H1 (cell line): ENCODE measurements around the gene ZNF500. TPM values are rescaled to one million over a fixed set of nuclear protein-coding genes. Genes with fewer than 3 reads are reported as not detected.

Experiments used
- CTCF ChIA-PET: fragments of 300-600 bp; sonication (Branson Sonifier 250); formaldehyde crosslinking; loops from one replicate; lab custom pipeline; 2021; ENCODE audit not compliant: partially characterized antibody; lab: Charles Lee
- POLR2A ChIA-PET: fragments of 300-600 bp; sonication (Branson Sonifier 250); formaldehyde crosslinking; loops from one replicate; lab custom pipeline; 2021; ENCODE audit warnings: inconsistent platforms; ENCODE audit not compliant: partially characterized antibody; lab: Charles Lee
- DNase-seq, 2 experiments: peaks; one replicate each; pipeline versions ENCODE4 v3.0.0 to v3.0.0-alpha.2; 2010 to 2022; ENCODE audit warnings: low spot score in 2 of 2, low read depth in 1 of 2, mixed read lengths in 1 of 2
- FAIRE-seq: peaks from 2 replicates; lab custom pipeline; 2011; peaks lifted over from hg19 to GRCh38; lab: Jason Lieb, UNC
- H2AFZ ChIP-seq: 2 replicates; pipeline ENCODE4 v1.8.1; 2012; ENCODE audit warnings: low read length, inconsistent platforms
- H2AK5ac ChIP-seq: 2 replicates; pipeline ENCODE4 v1.6.1; 2013; ENCODE audit warnings: low read depth, low read length
- H2BK120ac ChIP-seq: replicated peaks from 2 replicates; pipeline ENCODE3; 2013; ENCODE audit warnings: low read depth, low read length, inconsistent platforms
- H2BK12ac ChIP-seq: 2 replicates; pipeline ENCODE4 v1.6.1; 2013; ENCODE audit warnings: low read depth, low read length
- H2BK15ac ChIP-seq: 2 replicates; pipeline ENCODE4 v1.6.1; 2013; ENCODE audit warnings: low read length
- H2BK20ac ChIP-seq: 2 replicates; pipeline ENCODE4 v1.6.1; 2013; ENCODE audit warnings: low read length
- H2BK5ac ChIP-seq: 2 replicates; pipeline ENCODE4 v1.6.1; 2013; ENCODE audit warnings: low read depth, low read length
- H3K14ac ChIP-seq: 2 replicates; pipeline ENCODE4 v1.6.1; 2013; ENCODE audit warnings: inconsistent platforms; ENCODE audit not compliant: insufficient read length
- H3K18ac ChIP-seq: 2 replicates; pipeline ENCODE4 v1.6.1; 2013; ENCODE audit warnings: low read length; ENCODE audit errors: extremely low read depth
- H3K23ac ChIP-seq: 2 replicates; pipeline ENCODE4 v1.6.1; 2013; ENCODE audit warnings: inconsistent platforms; ENCODE audit not compliant: insufficient read length
- H3K23me2 ChIP-seq: 2 replicates; pipeline ENCODE4 v1.6.1; 2013; ENCODE audit warnings: low read depth, low read length
- H3K27ac ChIP-seq: 2 replicates; pipeline ENCODE4 v1.6.1; 2011; ENCODE audit warnings: low read depth, low read length, inconsistent platforms
- H3K27me3 ChIP-seq, 4 experiments: replicated peaks in 1 of 4; 1 replicate in 1 of 4; 2 replicates in 3 of 4; pipeline versions ENCODE4 v1.6.1 to v1.8.1; 2011 to 2013; ENCODE audit warnings: low read length in 3 of 4, mild to moderate bottlenecking in 3 of 4, inconsistent platforms in 2 of 4, mixed read lengths in 2 of 4, moderate library complexity in 1 of 4; ENCODE audit not compliant: control insufficient read depth in 3 of 4, insufficient read depth in 3 of 4; ENCODE audit errors: extremely low read depth in 1 of 4
- H3K36me3 ChIP-seq, 4 experiments: 2 replicates each; pipeline versions ENCODE4 v1.6.1 to v1.8.1; 2011 to 2013; ENCODE audit warnings: mild to moderate bottlenecking in 4 of 4, low read length in 3 of 4, moderate library complexity in 2 of 4, control low read depth in 1 of 4, inconsistent platforms in 1 of 4; ENCODE audit not compliant: insufficient read depth in 4 of 4, control insufficient read depth in 2 of 4
- H3K4ac ChIP-seq: replicated peaks from 2 replicates; pipeline ENCODE3; 2013; ENCODE audit warnings: low read length, low read depth, mixed read lengths, inconsistent platforms; ENCODE audit not compliant: insufficient read length
- H3K4me1 ChIP-seq, 4 experiments: replicated peaks in 1 of 4; 1 replicate in 1 of 4; 2 replicates in 3 of 4; pipeline versions ENCODE4 v1.6.1 to v1.8.1; 2011 to 2013; ENCODE audit warnings: low read length in 3 of 4, inconsistent platforms in 2 of 4, mixed read lengths in 1 of 4; ENCODE audit not compliant: insufficient read depth in 4 of 4, control insufficient read depth in 3 of 4
- H3K4me2 ChIP-seq, 2 experiments: 2 replicates each; pipeline versions ENCODE4 v1.6.1 to v1.8.1; 2011 to 2013; ENCODE audit warnings: low read depth in 2 of 2, low read length in 2 of 2, control low read depth in 1 of 2, inconsistent platforms in 1 of 2, mild to moderate bottlenecking in 1 of 2; ENCODE audit not compliant: insufficient read depth in 1 of 2
- H3K4me3 ChIP-seq, 4 experiments: fragments of 200-600, 300-600 bp in 1 of 4; sonication (generic), shearing (Covaris generic), sonication (Bioruptor Twin) in 1 of 4; 2 replicates each; pipeline versions ENCODE4 v1.5.1 to v1.8.1; 2011 to 2016; ENCODE audit warnings: low read length in 4 of 4, low read depth in 3 of 4, control low read depth in 2 of 4, inconsistent platforms in 2 of 4, mild to moderate bottlenecking in 2 of 4, mixed read lengths in 1 of 4, moderate library complexity in 1 of 4; ENCODE audit not compliant: insufficient read depth in 2 of 4; ENCODE audit errors: extremely low read depth in 1 of 4
- H3K56ac ChIP-seq: replicated peaks from 2 replicates; pipeline ENCODE3; 2013; ENCODE audit warnings: low read depth, mild to moderate bottlenecking, mixed read lengths, low read length, inconsistent platforms; ENCODE audit not compliant: insufficient read length
- H3K79me1 ChIP-seq: 2 replicates; pipeline ENCODE4 v1.6.1; 2013; ENCODE audit warnings: low read depth, low read length, control low read depth
- H3K79me2 ChIP-seq, 2 experiments: 2 replicates each; pipeline versions ENCODE4 v1.6.1 to v1.8.1; 2012 to 2013; ENCODE audit warnings: low read length in 2 of 2, mild to moderate bottlenecking in 2 of 2, inconsistent platforms in 1 of 2; ENCODE audit not compliant: insufficient read depth in 2 of 2, control insufficient read depth in 1 of 2
- H3K9ac ChIP-seq, 4 experiments: replicated peaks in 1 of 4; 1 replicate in 1 of 4; 2 replicates in 3 of 4; pipeline versions ENCODE4 v1.6.1 to v1.8.1; 2011 to 2013; ENCODE audit warnings: low read depth in 3 of 4, low read length in 3 of 4, control low read depth in 2 of 4, mild to moderate bottlenecking in 2 of 4, moderate library complexity in 2 of 4, inconsistent platforms in 1 of 4; ENCODE audit errors: extremely low read depth in 1 of 4
- H3K9me3 ChIP-seq, 2 experiments: 2 replicates each; pipeline versions ENCODE4 v1.6.1 to v1.8.1; 2012 to 2013; ENCODE audit warnings: mild to moderate bottlenecking in 2 of 2, moderate library complexity in 2 of 2, control low read depth in 1 of 2, inconsistent platforms in 1 of 2, low read depth in 1 of 2, low read length in 1 of 2, mixed read lengths in 1 of 2; ENCODE audit not compliant: insufficient read depth in 2 of 2
- H4K20me1 ChIP-seq, 2 experiments: replicated peaks in 1 of 2; 2 replicates each; pipeline versions ENCODE3 to v1.8.1; 2011 to 2013; ENCODE audit warnings: inconsistent platforms in 2 of 2, low read length in 2 of 2, mild to moderate bottlenecking in 1 of 2; ENCODE audit not compliant: insufficient read depth in 2 of 2, control insufficient read depth in 1 of 2
- H4K5ac ChIP-seq: 2 replicates; pipeline ENCODE4 v1.6.1; 2013; ENCODE audit warnings: low read length, low read depth, mixed read lengths, inconsistent platforms; ENCODE audit not compliant: insufficient read length
- H4K8ac ChIP-seq: 2 replicates; pipeline ENCODE4 v1.8.0; 2013; ENCODE audit warnings: mild to moderate bottlenecking, moderate library complexity, low read length, inconsistent platforms; ENCODE audit not compliant: insufficient read depth; ENCODE audit errors: extremely low read depth
- H4K91ac ChIP-seq: replicated peaks from 2 replicates; pipeline ENCODE3; 2013; ENCODE audit warnings: low read length, mixed read lengths, inconsistent platforms; ENCODE audit not compliant: insufficient read length
- EGR1 ChIP-seq: IDR thresholded peaks from 2 replicates; pipeline ENCODE4 v1.6.1; 2011; ENCODE audit warnings: low read depth, low read length, borderline replicate concordance
- EP300 ChIP-seq, 2 experiments: IDR thresholded peaks; 1 replicate in 1 of 2; 2 replicates in 1 of 2; pipeline ENCODE4 v1.6.1; 2011 to 2012; ENCODE audit warnings: low read depth in 2 of 2, low read length in 2 of 2, mild to moderate bottlenecking in 2 of 2, borderline replicate concordance in 1 of 2, inconsistent platforms in 1 of 2, moderate library complexity in 1 of 2
- JUND ChIP-seq: IDR thresholded peaks from 2 replicates; pipeline ENCODE4 v1.6.1; 2011; ENCODE audit warnings: mild to moderate bottlenecking, improper control_type of control experiment, low read length
- WGBS, 2 experiments: shearing (Covaris generic) in 1 of 2; methylation state at CpG; one replicate each; pipeline versions ENCODE4 v1.1.6 to v1.1.7; 2013 to 2015; ENCODE audit warnings: low lambda C conversion rate in 2 of 2, mixed read lengths in 2 of 2, inconsistent platforms in 1 of 2, low coverage in 1 of 2, missing lambda C conversion rate in 1 of 2; ENCODE audit not compliant: insufficient replicate concordance in 2 of 2, insufficient coverage in 1 of 2, insufficient read length in 1 of 2; ENCODE audit errors: extremely low coverage in 1 of 2, missing lambda C conversion rate in 1 of 2; 5-methylcytosine and 5-hydroxymethylcytosine counted together
- polyA plus RNA-seq, 7 experiments: library from polyadenylated mRNA; depleted of rRNA in 3 of 7; stranded (reverse) in 5 of 7; unstranded in 2 of 7; fragments of >200 nt in 5 of 7; fragments of 200-250 nt in 2 of 7; gene quantifications; 1 replicate in 5 of 7; 2 replicates in 1 of 7; 4 replicates in 1 of 7; pipeline versions ENCODE4 v1.2.1 to v1.2.3, GENCODE V29; 2011 to 2013; ENCODE audit warnings: missing spikeins in 2 of 7, mixed read lengths in 2 of 7
- total RNA-seq: library from RNA; stranded (reverse); fragmentation: NEBNext Ultra II Directional; extraction: Animal tissue kit (Norgen Biotek cat#: 25700); gene quantifications from 2 replicates; pipeline ENCODE4 v1.2.1, GENCODE V29; 2021

The ZNF500 gene
- total and polyA plus RNA-seq, 2 of the 8 experiments (the other 6 are each of a cell fraction or from before 2014, with no cell fraction given), result 10.3 to 10.4 TPM

DNA sequence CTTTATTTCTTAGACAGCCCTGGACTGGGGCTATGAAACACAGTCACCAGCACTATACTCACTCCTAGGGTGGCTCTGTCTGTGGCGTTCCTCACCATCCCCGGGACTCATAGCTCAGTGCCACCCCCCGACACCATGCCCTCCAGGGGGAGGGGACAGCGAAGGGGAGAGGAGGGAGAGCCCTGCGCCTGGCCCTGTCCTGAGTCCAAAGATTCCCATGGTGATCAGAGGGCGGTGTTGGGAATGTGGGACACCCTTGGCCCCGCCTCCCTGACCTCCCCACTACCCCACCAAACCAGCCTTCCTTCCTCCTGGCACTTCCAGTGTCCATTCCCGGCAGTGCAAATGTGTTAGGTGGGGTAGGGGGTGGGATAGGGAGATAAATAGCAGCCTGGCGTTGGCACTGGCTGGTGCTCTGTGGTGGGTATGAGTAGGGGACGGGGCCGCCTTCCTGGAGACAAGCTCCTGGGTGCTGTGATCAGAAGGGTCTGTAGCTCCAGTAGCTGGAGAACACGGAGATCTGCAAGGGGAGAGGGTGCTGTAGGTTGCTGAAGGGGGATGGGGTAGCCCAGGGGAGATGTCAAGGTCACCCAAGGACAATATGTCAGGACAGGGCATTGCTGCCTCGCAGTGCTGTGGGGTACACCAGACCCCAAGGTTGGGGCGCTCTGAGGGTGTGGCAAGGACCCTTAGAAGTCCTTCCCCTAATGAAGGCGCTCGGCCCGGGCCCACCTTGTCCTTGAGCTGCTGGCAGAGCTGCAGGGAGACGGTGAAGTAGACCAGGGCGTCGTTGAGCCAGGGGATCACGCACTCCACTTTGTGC lies 30.2 kb upstream of the ZNF500 start:
- H3K79me1 ChIP-seq, result no peaks in the 10 kb centered on the region
- H3K23me2 ChIP-seq, result peaks cover 8% of the 10 kb centered on the region; the same call in 1 of the 2 replicates
- no peak overlapping the region for H3K27ac ChIP-seq
- H2BK120ac ChIP-seq, result no peak overlapping the region
- H4K8ac ChIP-seq, result no peak overlapping the region
- no peak overlapping the region for H3K56ac ChIP-seq
- H3K9ac ChIP-seq, result no peak overlapping the region
- no peak overlapping the region for H2BK15ac ChIP-seq
- no peak overlapping the region for H3K4ac ChIP-seq
- H3K23ac ChIP-seq, result no peak overlapping the region
- H3K36me3 ChIP-seq, result peaks cover 0 to 2% (median 0%) of the 10 kb centered on the region in 4 experiments; a peak in 3 of 8 replicates
- no peak overlapping the region for H3K4me3 ChIP-seq
- H4K20me1 ChIP-seq, result peaks cover 0 to 5% of the 10 kb centered on the region in 2 experiments
- H2AFZ ChIP-seq, result no peak overlapping the region
- POLR2A ChIA-PET, result interaction anchor here (0.7 to 1.6 kb wide), 2 partner anchors 11 to 12 kb away, joined by 4 read pairs; no protein-coding TSS in a partner anchor
- H3K14ac ChIP-seq, result no peak overlapping the region
- CTCF ChIA-PET, result interaction anchor here (0.6 to 0.9 kb wide), 2 partner anchors 40 to 80 kb away, joined by 3 read pairs; no protein-coding TSS in a partner anchor
- 79% methylated on average over 21 of the region's 21 CpGs; no CpG with 5 or more reads in 1 of the 2 experiments for WGBS, 2 experiments
- no peak overlapping the region for H4K91ac ChIP-seq
- H2BK20ac ChIP-seq, result no peak overlapping the region
- H3K79me2 ChIP-seq, result no peaks in the 10 kb centered on the region
- H2BK5ac ChIP-seq, result no peak overlapping the region
- peaks cover 0 to 14% (median 8%) of the 10 kb centered on the region in 4 experiments; a peak in 4 of 7 replicates for H3K4me1 ChIP-seq
- no peak overlapping the region for H3K18ac ChIP-seq
- H3K27me3 ChIP-seq, result no peaks in the 10 kb centered on the region
- no peak overlapping the region for H3K4me2 ChIP-seq
- H2BK12ac ChIP-seq, result no peak overlapping the region
- H2AK5ac ChIP-seq, result no peak overlapping the region
- H4K5ac ChIP-seq, result no peak overlapping the region
- no peaks in the 10 kb centered on the region for H3K9me3 ChIP-seq
- no peak for TF ChIP-seq JUND
- no peak for TF ChIP-seq EGR1
- no peak for TF ChIP-seq EP300 (IDR thresholded peaks at IDR 0.05; ENCODE audit: borderline replicate concordance in 1 of 2, low read depth in 2 of 2, low read length in 2 of 2)
- TF ChIP-seq, all 59 proteins: peak for 0
- DNase-seq (no peak), FAIRE-seq (no peak)
